ENCODE results near the gene PLEKHM2.

PLEKHM2 gene

DNA sequence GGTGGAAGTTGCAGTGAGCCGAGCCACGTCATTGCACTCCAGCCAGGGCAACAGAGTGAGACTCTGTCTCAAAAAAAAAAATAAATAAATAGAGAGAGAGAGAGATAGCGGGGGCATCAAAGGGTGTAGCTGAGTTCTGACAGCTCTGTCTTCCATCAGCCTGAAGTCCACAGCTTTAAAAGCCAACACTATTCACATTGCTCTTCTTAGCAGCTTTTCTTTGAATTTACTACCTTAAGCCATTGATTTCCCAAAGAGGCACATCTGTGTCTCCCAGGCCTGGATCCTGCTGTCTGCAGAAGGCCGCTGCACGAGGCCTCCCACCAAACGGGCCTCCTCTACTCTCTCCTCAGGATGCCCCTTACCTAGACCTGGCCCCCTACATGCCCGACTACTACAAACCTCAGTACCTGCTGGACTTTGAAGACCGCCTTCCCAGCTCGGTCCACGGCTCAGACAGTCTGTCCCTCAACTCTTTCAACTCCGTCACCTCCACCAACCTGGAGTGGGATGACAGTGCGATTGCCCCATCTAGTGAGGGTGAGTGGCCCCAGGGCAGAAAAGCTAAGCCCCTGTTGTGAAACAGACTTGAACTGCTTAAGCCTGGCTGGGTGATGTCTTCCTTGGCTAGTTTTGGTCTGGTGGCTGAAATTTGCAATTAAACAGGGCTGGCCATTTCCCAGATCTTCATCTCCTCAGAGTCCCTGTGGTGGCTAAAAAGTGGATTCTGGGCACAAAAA is 35.4 kb downstream of the PLEKHM2 start:
- Histone ChIP-seq H4K20me1 (ENCODE audit: insufficient read depth, low read length) (peaks cover 12% of the 10 kb centered on the region), H3K36me3 (ENCODE audit: insufficient read depth, low read length) (peaks cover 62% of the 10 kb centered on the region), H3K4me2 (ENCODE audit: insufficient read depth, low read length) (no peak overlapping the region), H3K27ac (ENCODE audit: low read length) (no peak overlapping the region), H3K9ac (ENCODE audit: low read depth, low read length) (no peak overlapping the region), H3K4me1 (ENCODE audit: insufficient read depth, low read length) (no peaks in the 10 kb centered on the region), H3K79me2 (ENCODE audit: insufficient read depth, low read length) (peaks cover 8% of the 10 kb centered on the region), H2AFZ (ENCODE audit: low read depth, low read length) (no peak overlapping the region), H3K27me3 (ENCODE audit: insufficient read depth, low read length, poor library complexity) (no peaks in the 10 kb centered on the region), H3K9me3 (ENCODE audit: insufficient read depth, low read length, severe bottlenecking) (no peaks in the 10 kb centered on the region), H3K4me3 (ENCODE audit: low read depth in 1 of 2, low read length in 2 of 2) (no peak overlapping the region)
- TF ChIP-seq EZH2 (IDR thresholded peaks at IDR 0.05; ENCODE audit: borderline replicate concordance, low read depth, low read length, severe bottlenecking): no peak
- TF ChIP-seq, protein P1, sequence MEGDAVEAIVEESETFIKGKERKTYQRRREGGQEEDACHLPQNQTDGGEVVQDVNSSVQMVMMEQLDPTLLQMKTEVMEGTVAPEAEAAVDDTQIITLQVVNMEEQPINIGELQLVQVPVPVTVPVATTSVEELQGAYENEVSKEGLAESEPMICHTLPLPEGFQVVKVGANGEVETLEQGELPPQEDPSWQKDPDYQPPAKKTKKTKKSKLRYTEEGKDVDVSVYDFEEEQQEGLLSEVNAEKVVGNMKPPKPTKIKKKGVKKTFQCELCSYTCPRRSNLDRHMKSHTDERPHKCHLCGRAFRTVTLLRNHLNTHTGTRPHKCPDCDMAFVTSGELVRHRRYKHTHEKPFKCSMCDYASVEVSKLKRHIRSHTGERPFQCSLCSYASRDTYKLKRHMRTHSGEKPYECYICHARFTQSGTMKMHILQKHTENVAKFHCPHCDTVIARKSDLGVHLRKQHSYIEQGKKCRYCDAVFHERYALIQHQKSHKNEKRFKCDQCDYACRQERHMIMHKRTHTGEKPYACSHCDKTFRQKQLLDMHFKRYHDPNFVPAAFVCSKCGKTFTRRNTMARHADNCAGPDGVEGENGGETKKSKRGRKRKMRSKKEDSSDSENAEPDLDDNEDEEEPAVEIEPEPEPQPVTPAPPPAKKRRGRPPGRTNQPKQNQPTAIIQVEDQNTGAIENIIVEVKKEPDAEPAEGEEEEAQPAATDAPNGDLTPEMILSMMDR (IDR thresholded peaks at IDR 0.05; ENCODE audit: borderline replicate concordance, extremely low read depth, low read length, poor library complexity, severe bottlenecking): peak; percentile 13
- ATAC-seq (ENCODE audit: insufficient read depth, low read depth) (no peak), DNase-seq (no peak)

DNA sequence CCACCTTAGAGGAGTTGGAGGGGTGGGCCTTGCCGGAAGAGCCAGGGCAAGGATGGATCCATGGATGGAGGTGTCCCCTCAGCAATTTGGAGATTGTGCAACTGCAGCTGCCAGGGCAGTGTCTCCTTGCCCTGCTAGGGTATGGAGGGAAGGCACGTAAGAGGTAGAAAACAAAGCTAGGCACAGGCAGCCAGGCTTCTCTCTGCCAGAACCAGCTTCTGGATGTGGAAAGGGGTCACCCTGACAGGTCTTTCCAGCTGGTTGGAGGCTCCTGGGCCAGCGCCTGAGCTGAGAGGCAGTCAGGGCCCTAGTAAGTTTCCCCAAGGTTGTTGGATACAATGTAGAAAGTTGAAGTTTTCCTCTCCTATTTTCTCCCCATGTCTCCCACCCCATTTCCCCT is 36.7 kb downstream of the PLEKHM2 start:
- no peak for DNase-seq
- TF ChIP-seq, protein P1 (IDR thresholded peaks at IDR 0.05; ENCODE audit: borderline replicate concordance, extremely low read depth, low read length, poor library complexity, severe bottlenecking): no peak
- no peak for TF ChIP-seq EZH2 (IDR thresholded peaks at IDR 0.05; ENCODE audit: borderline replicate concordance, low read depth, low read length, severe bottlenecking)
- Histone ChIP-seq H3K9ac (ENCODE audit: low read depth, low read length) (no peak overlapping the region), H3K9me3 (ENCODE audit: insufficient read depth, low read length, severe bottlenecking) (no peaks in the 10 kb centered on the region), H3K79me2 (ENCODE audit: insufficient read depth, low read length) (peaks cover under 1% of the 10 kb centered on the region; the same call in 1 of the 2 replicates), H3K27ac (ENCODE audit: low read length) (no peak overlapping the region), H2AFZ (ENCODE audit: low read depth, low read length) (no peak overlapping the region), H3K4me2 (ENCODE audit: insufficient read depth, low read length) (no peak overlapping the region), H4K20me1 (ENCODE audit: insufficient read depth, low read length) (peaks cover 3% of the 10 kb centered on the region), H3K4me3 (ENCODE audit: low read depth in 1 of 2, low read length in 2 of 2) (no peak overlapping the region), H3K36me3 (ENCODE audit: insufficient read depth, low read length) (peaks cover 70% of the 10 kb centered on the region), H3K27me3 (ENCODE audit: insufficient read depth, low read length, poor library complexity) (no peaks in the 10 kb centered on the region), H3K4me1 (ENCODE audit: insufficient read depth, low read length) (no peaks in the 10 kb centered on the region)
- ATAC-seq (ENCODE audit: insufficient read depth, low read depth): no peak

DNA sequence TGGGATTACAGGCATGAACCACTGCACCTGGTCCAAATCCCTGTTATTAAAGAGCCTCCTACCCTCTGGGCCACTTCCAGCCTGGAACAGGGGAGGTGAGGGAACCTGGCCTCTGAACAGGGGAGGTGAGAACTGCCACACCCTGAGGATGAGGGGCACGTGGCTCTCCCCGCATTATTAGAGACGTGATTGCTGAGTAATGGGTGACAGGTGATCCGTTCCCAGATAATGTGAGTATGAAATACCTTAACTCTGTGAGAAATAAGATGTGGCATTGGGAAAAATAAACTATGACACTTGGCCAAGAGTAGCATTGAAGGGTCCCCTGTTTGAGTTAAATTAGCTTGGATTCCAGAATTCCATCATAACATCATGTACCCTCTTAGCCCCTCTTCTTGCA is 38.3 kb downstream of the PLEKHM2 start:
- H3K79me2 ChIP-seq (ENCODE audit: insufficient read depth, low read length): no peaks in the 10 kb centered on the region
- H3K27ac ChIP-seq (ENCODE audit: low read length): no peak overlapping the region
- no peaks in the 10 kb centered on the region; the same call in 1 of the 2 replicates for H4K20me1 ChIP-seq (ENCODE audit: insufficient read depth, low read length)
- no peak overlapping the region for H3K4me3 ChIP-seq (ENCODE audit: low read depth in 1 of 2, low read length in 2 of 2)
- ATAC-seq (ENCODE audit: insufficient read depth, low read depth) (no peak), DNase-seq (no peak)
- H3K9me3 ChIP-seq (ENCODE audit: insufficient read depth, low read length, severe bottlenecking): no peaks in the 10 kb centered on the region
- H3K4me2 ChIP-seq (ENCODE audit: insufficient read depth, low read length): no peak overlapping the region
- H3K9ac ChIP-seq (ENCODE audit: low read depth, low read length): no peak overlapping the region
- H3K36me3 ChIP-seq (ENCODE audit: insufficient read depth, low read length): peaks cover 71% of the 10 kb centered on the region
- no peaks in the 10 kb centered on the region for H3K4me1 ChIP-seq (ENCODE audit: insufficient read depth, low read length)
- TF ChIP-seq EZH2 (IDR thresholded peaks at IDR 0.05; ENCODE audit: borderline replicate concordance, low read depth, low read length, severe bottlenecking): no peak
- TF ChIP-seq, protein P1 (IDR thresholded peaks at IDR 0.05; ENCODE audit: borderline replicate concordance, extremely low read depth, low read length, poor library complexity, severe bottlenecking): no peak
- H3K27me3 ChIP-seq (ENCODE audit: insufficient read depth, low read length, poor library complexity): no peaks in the 10 kb centered on the region
- H2AFZ ChIP-seq (ENCODE audit: low read depth, low read length): no peak overlapping the region

All from DND-41 (cell line).